ENCODE results near the gene ASB7. TPM values are rescaled to one million over a fixed set of nuclear protein-coding genes. Genes with fewer than 3 reads are reported as not detected.

The ASB7 gene
- total RNA-seq, 1 experiment from 2014 or later, result 14.5 TPM

DNA sequence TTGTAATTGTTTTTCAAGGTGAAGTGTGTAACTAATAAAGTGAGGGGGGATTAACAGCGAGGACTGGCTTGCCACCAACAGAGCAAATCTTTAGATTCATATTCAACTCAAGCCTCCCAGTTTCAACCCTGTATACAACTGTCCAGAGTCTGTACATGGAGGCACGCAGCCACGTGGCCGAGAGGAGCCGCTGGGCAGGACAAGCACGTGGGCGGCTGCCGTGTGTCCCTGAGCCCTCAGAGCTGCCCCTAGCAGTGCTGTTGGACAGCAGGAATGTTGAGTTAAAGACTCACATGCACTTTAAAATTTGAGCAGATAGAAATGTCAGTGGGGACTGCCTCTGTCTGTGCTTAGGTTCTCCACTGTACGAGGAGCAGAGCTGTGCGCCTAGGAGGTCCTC, 29.4 kb downstream of the ASB7 start:
- no peak for DNase-seq (ENCODE audit: low spot score)
- no peaks in the 10 kb centered on the region for H3K4me1 ChIP-seq (ENCODE audit: insufficient read depth, low read length, poor library complexity, severe bottlenecking)
- no peaks in the 10 kb centered on the region for H3K9me3 ChIP-seq (ENCODE audit: low read depth, low read length, poor library complexity, severe bottlenecking)
- CTCF ChIA-PET, result no interaction called here
- H3K27me3 ChIP-seq (replicated peaks; ENCODE audit: insufficient read depth, low read depth, low read length, poor library complexity), result no peaks in the 10 kb centered on the region
- BruUV-seq (replicated peaks), result no TSS peak
- H3K4me3 ChIP-seq (ENCODE audit: low read depth, low read length, poor library complexity, severe bottlenecking), result no peak overlapping the region
- intact Hi-C loops (cut with micrococcal nuclease; ENCODE audit: unreplicated experiment), result loop anchor here (10.0 kb wide), 1 partner anchor 623 kb away; the partner anchor contains the start of gene CHSY1
- POLR2A ChIA-PET (ENCODE audit: low non-redundant PET), result no interaction called here
- TF ChIP-seq, protein P1, sequence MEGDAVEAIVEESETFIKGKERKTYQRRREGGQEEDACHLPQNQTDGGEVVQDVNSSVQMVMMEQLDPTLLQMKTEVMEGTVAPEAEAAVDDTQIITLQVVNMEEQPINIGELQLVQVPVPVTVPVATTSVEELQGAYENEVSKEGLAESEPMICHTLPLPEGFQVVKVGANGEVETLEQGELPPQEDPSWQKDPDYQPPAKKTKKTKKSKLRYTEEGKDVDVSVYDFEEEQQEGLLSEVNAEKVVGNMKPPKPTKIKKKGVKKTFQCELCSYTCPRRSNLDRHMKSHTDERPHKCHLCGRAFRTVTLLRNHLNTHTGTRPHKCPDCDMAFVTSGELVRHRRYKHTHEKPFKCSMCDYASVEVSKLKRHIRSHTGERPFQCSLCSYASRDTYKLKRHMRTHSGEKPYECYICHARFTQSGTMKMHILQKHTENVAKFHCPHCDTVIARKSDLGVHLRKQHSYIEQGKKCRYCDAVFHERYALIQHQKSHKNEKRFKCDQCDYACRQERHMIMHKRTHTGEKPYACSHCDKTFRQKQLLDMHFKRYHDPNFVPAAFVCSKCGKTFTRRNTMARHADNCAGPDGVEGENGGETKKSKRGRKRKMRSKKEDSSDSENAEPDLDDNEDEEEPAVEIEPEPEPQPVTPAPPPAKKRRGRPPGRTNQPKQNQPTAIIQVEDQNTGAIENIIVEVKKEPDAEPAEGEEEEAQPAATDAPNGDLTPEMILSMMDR (conservative IDR thresholded peaks at IDR 0.05; ENCODE audit: low read depth, low read length), result no peak
- no peak for TF ChIP-seq EZH2 (IDR thresholded peaks at IDR 0.05; ENCODE audit: borderline replicate concordance, low read depth, low read length, poor library complexity, severe bottlenecking)
- H3K36me3 ChIP-seq (ENCODE audit: insufficient read depth, low read length, poor library complexity, severe bottlenecking), result peaks cover 7% of the 10 kb centered on the region
- H3K27ac ChIP-seq (ENCODE audit: low read depth, low read length, poor library complexity, severe bottlenecking), result no peak overlapping the region

DNA sequence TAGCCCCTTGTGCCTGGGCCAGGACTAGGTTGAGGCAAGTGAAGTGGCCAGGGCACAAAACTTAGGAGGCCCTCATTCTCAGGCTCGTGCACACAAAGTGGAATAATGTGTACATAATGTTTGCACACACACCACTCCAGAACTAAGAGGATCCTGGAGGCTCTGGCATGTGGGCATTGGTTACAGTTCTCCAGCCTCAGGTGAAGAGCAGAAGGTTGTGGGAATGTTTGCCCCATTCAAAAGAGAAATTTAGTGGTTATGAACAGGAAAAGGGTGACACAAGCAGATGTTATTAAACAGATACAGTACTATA, 31.3 kb downstream of the ASB7 start:
- TF ChIP-seq EZH2 (IDR thresholded peaks at IDR 0.05; ENCODE audit: borderline replicate concordance, low read depth, low read length, poor library complexity, severe bottlenecking), result no peak
- TF ChIP-seq, protein P1 (conservative IDR thresholded peaks at IDR 0.05; ENCODE audit: low read depth, low read length), result no peak
- no peak overlapping the region for H3K27ac ChIP-seq (ENCODE audit: low read depth, low read length, poor library complexity, severe bottlenecking)
- no peaks in the 10 kb centered on the region for H3K9me3 ChIP-seq (ENCODE audit: low read depth, low read length, poor library complexity, severe bottlenecking)
- intact Hi-C loops (cut with micrococcal nuclease; ENCODE audit: unreplicated experiment), result loop anchor here (10.0 kb wide), 1 partner anchor 621 kb away; the partner anchor contains the start of gene CHSY1
- H3K4me1 ChIP-seq (ENCODE audit: insufficient read depth, low read length, poor library complexity, severe bottlenecking), result no peaks in the 10 kb centered on the region
- no peak overlapping the region for H3K4me3 ChIP-seq (ENCODE audit: low read depth, low read length, poor library complexity, severe bottlenecking)
- H3K36me3 ChIP-seq (ENCODE audit: insufficient read depth, low read length, poor library complexity, severe bottlenecking), result peaks cover 7% of the 10 kb centered on the region
- POLR2A ChIA-PET (ENCODE audit: low non-redundant PET), result no interaction called here
- no peak for DNase-seq (ENCODE audit: low spot score)
- CTCF ChIA-PET, result interaction anchor here (0.6 kb wide), 1 partner anchor 28 kb away, joined by 3 read pairs; no protein-coding TSS in a partner anchor
- no peaks in the 10 kb centered on the region for H3K27me3 ChIP-seq (replicated peaks; ENCODE audit: insufficient read depth, low read depth, low read length, poor library complexity)
- BruUV-seq (replicated peaks), result no TSS peak

DNA sequence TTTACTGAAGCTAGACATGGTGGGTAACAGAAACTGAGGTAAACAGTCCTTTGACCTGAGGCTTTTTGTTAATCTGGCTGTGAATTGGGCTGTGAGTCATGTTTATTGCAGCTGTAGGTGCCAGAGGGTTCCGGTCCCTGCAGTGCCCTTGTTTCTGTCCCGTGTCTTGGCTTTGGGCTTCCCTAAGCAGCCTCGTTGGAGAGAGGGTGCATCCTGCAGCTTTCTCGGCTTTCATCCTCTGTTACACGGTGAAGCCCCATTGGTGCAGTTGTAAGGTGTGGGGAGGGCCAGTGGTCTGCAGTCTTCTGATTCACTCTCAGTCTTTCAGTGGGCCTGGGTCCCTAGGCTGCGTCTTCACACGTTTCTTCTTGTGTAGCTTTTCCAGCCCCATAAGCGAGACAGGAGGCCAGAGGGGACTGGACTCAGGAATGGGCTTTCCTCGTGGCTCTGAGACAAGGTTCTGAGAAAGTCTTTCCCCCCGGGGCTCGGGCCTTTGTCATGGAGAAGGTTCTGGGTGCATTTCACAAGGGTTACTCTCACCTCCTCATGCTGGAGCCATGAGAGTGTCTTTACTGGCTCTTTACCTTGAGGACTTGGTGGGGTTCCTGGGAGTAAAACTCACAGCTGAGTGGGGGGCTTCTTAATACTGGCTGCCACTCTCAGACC, 33.1 kb downstream of the ASB7 start:
- no peak for DNase-seq (ENCODE audit: low spot score)
- no peaks in the 10 kb centered on the region for H3K9me3 ChIP-seq (ENCODE audit: low read depth, low read length, poor library complexity, severe bottlenecking)
- ChIA-PET CTCF (no interaction called here), POLR2A (ENCODE audit: low non-redundant PET) (no interaction called here)
- H3K27me3 ChIP-seq (replicated peaks; ENCODE audit: insufficient read depth, low read depth, low read length, poor library complexity), result no peaks in the 10 kb centered on the region
- no peak overlapping the region for H3K27ac ChIP-seq (ENCODE audit: low read depth, low read length, poor library complexity, severe bottlenecking)
- intact Hi-C loops (cut with micrococcal nuclease; ENCODE audit: unreplicated experiment), result loop anchor here (10.0 kb wide), 1 partner anchor 619 kb away; the partner anchor contains the start of gene CHSY1
- H3K4me1 ChIP-seq (ENCODE audit: insufficient read depth, low read length, poor library complexity, severe bottlenecking), result no peaks in the 10 kb centered on the region
- BruUV-seq (replicated peaks), result no TSS peak
- no peak overlapping the region for H3K4me3 ChIP-seq (ENCODE audit: low read depth, low read length, poor library complexity, severe bottlenecking)
- TF ChIP-seq, protein P1 (conservative IDR thresholded peaks at IDR 0.05; ENCODE audit: low read depth, low read length), result no peak
- no peak for TF ChIP-seq EZH2 (IDR thresholded peaks at IDR 0.05; ENCODE audit: borderline replicate concordance, low read depth, low read length, poor library complexity, severe bottlenecking)
- H3K36me3 ChIP-seq (ENCODE audit: insufficient read depth, low read length, poor library complexity, severe bottlenecking), result no peaks in the 10 kb centered on the region

Measured in A673 (cell line).